H9 (cell line): ENCODE results near the gene SARNP. TPM values are rescaled to one million over a fixed set of nuclear protein-coding genes. Genes with fewer than 3 reads are reported as not detected.

Experiments
- DNase-seq: peaks from one replicate; pipeline ENCODE4 v3.0.0-alpha.2; 2017
- H2AFZ ChIP-seq: one replicate; pipeline ENCODE4 v1.6.1; 2013; ENCODE audit warnings: mild to moderate bottlenecking, low read length, control low read depth, moderate library complexity
- H2AK5ac ChIP-seq: 2 replicates; pipeline ENCODE4 v1.6.1; 2013; ENCODE audit warnings: low read length, control low read depth, mixed read lengths; ENCODE audit not compliant: insufficient read length
- H2BK120ac ChIP-seq: one replicate; pipeline ENCODE4 v1.6.1; 2013; ENCODE audit warnings: low read depth, mild to moderate bottlenecking, low read length, control low read depth, inconsistent platforms; ENCODE audit not compliant: poor library complexity, severe bottlenecking
- H2BK12ac ChIP-seq: 2 replicates; pipeline ENCODE4 v1.6.1; 2013; ENCODE audit warnings: low read length, control low read depth, mixed read lengths, low read depth; ENCODE audit not compliant: insufficient read length
- H2BK15ac ChIP-seq: 2 replicates; pipeline ENCODE4 v1.6.1; 2013; ENCODE audit warnings: low read depth, low read length, control low read depth
- H2BK20ac ChIP-seq: one replicate; pipeline ENCODE4 v1.6.1; 2013; ENCODE audit warnings: low read depth, mild to moderate bottlenecking, low read length, control low read depth, inconsistent platforms; ENCODE audit not compliant: poor library complexity, severe bottlenecking
- H2BK5ac ChIP-seq: 2 replicates; pipeline ENCODE4 v1.6.1; 2013; ENCODE audit warnings: low read length, control low read depth, mixed read lengths; ENCODE audit not compliant: insufficient read length
- H3K14ac ChIP-seq: 2 replicates; pipeline ENCODE4 v1.6.1; 2013; ENCODE audit warnings: low read length, control low read depth; ENCODE audit not compliant: insufficient read depth
- H3K18ac ChIP-seq: 2 replicates; pipeline ENCODE4 v1.6.1; 2013; ENCODE audit warnings: low read depth, mild to moderate bottlenecking, mixed read lengths, low read length, control low read depth; ENCODE audit not compliant: insufficient read length
- H3K23ac ChIP-seq: 2 replicates; pipeline ENCODE4 v1.6.1; 2013; ENCODE audit warnings: low read length, control low read depth, mixed read lengths, low read depth; ENCODE audit not compliant: insufficient read length
- H3K23me2 ChIP-seq: 2 replicates; pipeline ENCODE4 v1.6.1; 2013; ENCODE audit warnings: low read depth, mild to moderate bottlenecking, mixed read lengths, low read length, control low read depth; ENCODE audit not compliant: insufficient read length, poor library complexity, severe bottlenecking
- H3K27ac ChIP-seq: 2 replicates; pipeline ENCODE4 v1.5.1; 2013; ENCODE audit warnings: low read length, control low read depth, mixed read lengths, low read depth; ENCODE audit not compliant: insufficient read length
- H3K27me3 ChIP-seq: 2 replicates; pipeline ENCODE4 v1.6.1; 2013; ENCODE audit warnings: low read length, control low read depth, inconsistent platforms; ENCODE audit not compliant: insufficient read depth
- H3K4ac ChIP-seq: 2 replicates; pipeline ENCODE4 v1.6.1; 2013; ENCODE audit warnings: low read depth, mild to moderate bottlenecking, control low read depth, inconsistent platforms, low read length, moderate library complexity
- H3K4me1 ChIP-seq: 2 replicates; pipeline ENCODE4 v1.6.1; 2013; ENCODE audit warnings: low read length, control low read depth, inconsistent platforms; ENCODE audit not compliant: insufficient read depth
- H3K4me2 ChIP-seq: 2 replicates; pipeline ENCODE4 v1.6.1; 2013; ENCODE audit warnings: low read length, control low read depth, mixed read lengths; ENCODE audit not compliant: insufficient read length, insufficient read depth
- H3K56ac ChIP-seq: 2 replicates; pipeline ENCODE4 v1.6.1; 2013; ENCODE audit warnings: low read depth, mild to moderate bottlenecking, mixed read lengths, low read length, control low read depth; ENCODE audit not compliant: insufficient read length
- H3K79me1 ChIP-seq: 2 replicates; pipeline ENCODE4 v1.6.1; 2013; ENCODE audit warnings: low read depth, mild to moderate bottlenecking, moderate library complexity, low read length, control low read depth, inconsistent platforms; ENCODE audit not compliant: insufficient read depth, poor library complexity, severe bottlenecking
- H3K79me2 ChIP-seq: 2 replicates; pipeline ENCODE4 v1.6.1; 2013; ENCODE audit warnings: low read length, control low read depth, inconsistent platforms; ENCODE audit not compliant: insufficient read depth
- H3K9ac ChIP-seq: 2 replicates; pipeline ENCODE4 v1.6.1; 2013; ENCODE audit warnings: low read length, control low read depth, mixed read lengths; ENCODE audit not compliant: insufficient read length; ENCODE audit errors: extremely low read depth
- H3K9me3 ChIP-seq: one replicate; pipeline ENCODE4 v1.6.1; 2013; ENCODE audit warnings: low read depth, low read length, inconsistent platforms; ENCODE audit not compliant: control insufficient read depth
- H3T11ph ChIP-seq: one replicate; pipeline ENCODE4 v1.6.1; 2013; ENCODE audit warnings: mild to moderate bottlenecking, low read length, control low read depth, inconsistent platforms
- H4K20me1 ChIP-seq: one replicate; pipeline ENCODE4 v1.6.1; 2013; ENCODE audit not compliant: control insufficient read depth, insufficient read length, insufficient read depth
- H4K5ac ChIP-seq: 2 replicates; pipeline ENCODE4 v1.6.1; 2013; ENCODE audit warnings: low read depth, mild to moderate bottlenecking, mixed read lengths, low read length, control low read depth; ENCODE audit not compliant: insufficient read length
- H4K8ac ChIP-seq: replicated peaks from 2 replicates; pipeline ENCODE4 v1.6.1; 2013; ENCODE audit warnings: low read length, control low read depth, mixed read lengths, low read depth; ENCODE audit not compliant: insufficient read length
- H4K91ac ChIP-seq: 2 replicates; pipeline ENCODE4 v1.6.1; 2013; ENCODE audit warnings: low read depth, mild to moderate bottlenecking, moderate library complexity, mixed read lengths, low read length, control low read depth; ENCODE audit not compliant: insufficient read length
- H3K27ac Mint-ChIP-seq, 3 experiments: 2 replicates in 2 of 3; 3 replicates in 1 of 3; pipeline ENCODE4 v1.8.0; 2020 to 2021; ENCODE audit warnings: mixed read lengths in 3 of 3, mild to moderate bottlenecking in 1 of 3, moderate library complexity in 1 of 3
- H3K27me3 Mint-ChIP-seq: 2 replicates; pipeline ENCODE4 v1.8.0; 2021; ENCODE audit warnings: low read depth, mild to moderate bottlenecking, moderate library complexity, mixed read lengths
- H3K36me3 Mint-ChIP-seq, 3 experiments: 2 replicates in 2 of 3; 3 replicates in 1 of 3; pipeline ENCODE4 v1.8.0; 2020 to 2021; ENCODE audit warnings: low read depth in 3 of 3, mixed read lengths in 3 of 3; ENCODE audit not compliant: insufficient read depth in 1 of 3
- H3K4me1 Mint-ChIP-seq, 2 experiments: 2 replicates each; pipeline ENCODE4 v1.8.0; 2020; ENCODE audit warnings: mixed read lengths in 2 of 2
- H3K4me3 Mint-ChIP-seq, 2 experiments: 2 replicates in 1 of 2; 3 replicates in 1 of 2; pipeline ENCODE4 v1.8.0; 2020 to 2021; ENCODE audit warnings: mild to moderate bottlenecking in 2 of 2, mixed read lengths in 2 of 2, moderate library complexity in 1 of 2
- H3K9me3 Mint-ChIP-seq, 2 experiments: 2 replicates in 1 of 2; 3 replicates in 1 of 2; pipeline ENCODE4 v1.8.0; 2020; ENCODE audit warnings: mild to moderate bottlenecking in 2 of 2, mixed read lengths in 2 of 2, moderate library complexity in 1 of 2
- CTCF ChIP-seq: fragments of 200-600 bp; sonication (generic); conservative IDR thresholded peaks from 3 replicates; pipeline ENCODE4 v1.8.0; 2021; ENCODE audit warnings: antibody characterized with exemption, mild to moderate bottlenecking
- WGBS: extraction: QIAGEN DNeasy Blood & Tissue Kit; methylation state at CpG from one replicate; pipeline ENCODE4 v1.1.7; 2013; ENCODE audit warnings: missing lambda C conversion rate, low lambda C conversion rate, mixed read lengths; ENCODE audit not compliant: insufficient read length; ENCODE audit errors: extremely low coverage; 5-methylcytosine and 5-hydroxymethylcytosine counted together
- total RNA-seq: library from RNA; stranded (reverse); gene quantifications from 2 replicates; pipeline ENCODE4 v1.2.1, GENCODE V29; 2021

The SARNP gene
- total RNA-seq, 1 experiment from 2014 or later: 127 TPM

DNA sequence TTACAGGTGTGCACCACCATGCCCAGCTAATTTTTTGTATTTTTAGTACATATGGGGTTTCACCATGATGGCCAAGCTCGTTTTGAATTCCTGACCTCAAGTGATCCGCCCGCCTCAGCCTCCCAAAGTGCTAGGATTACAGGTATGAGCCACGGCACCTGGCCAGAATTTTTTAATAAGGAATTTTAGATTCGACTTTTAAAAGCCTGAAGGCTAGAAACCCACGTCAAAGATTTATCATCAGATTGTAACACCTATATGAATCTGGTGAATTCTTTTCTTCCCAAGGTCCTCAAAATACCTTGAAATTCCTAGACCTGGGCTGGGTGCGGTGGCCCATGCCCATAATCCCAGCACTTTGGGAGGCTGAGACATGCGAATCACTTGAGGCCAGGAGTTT is 43.9 kb upstream of the SARNP start:
- no peak for DNase-seq
- no peak overlapping the region for H3K14ac ChIP-seq
- peaks cover 0 to 4% (median 0%) of the 10 kb centered on the region in 3 experiments; a peak in 1 of 7 replicates for H3K36me3 Mint-ChIP-seq
- H2BK120ac ChIP-seq: no peak overlapping the region
- no peak overlapping the region for H3K18ac ChIP-seq
- H3K27me3 Mint-ChIP-seq: no peaks in the 10 kb centered on the region; the same call in 1 of the 2 replicates
- no peaks in the 10 kb centered on the region for H3K79me1 ChIP-seq
- no peaks in the 10 kb centered on the region for H3K4me1 ChIP-seq
- H3K79me2 ChIP-seq: no peaks in the 10 kb centered on the region
- H3K27ac ChIP-seq: no peak overlapping the region
- H3K9me3 ChIP-seq: no peaks in the 10 kb centered on the region
- H4K8ac ChIP-seq: no peak overlapping the region
- no peak overlapping the region for H3K23ac ChIP-seq
- TF ChIP-seq CTCF: no peak
- no peak overlapping the region for H4K91ac ChIP-seq
- no peak overlapping the region for H2AFZ ChIP-seq
- H3K27me3 ChIP-seq: no peaks in the 10 kb centered on the region
- H3K27ac Mint-ChIP-seq: no peak overlapping the region
- H2BK5ac ChIP-seq: no peak overlapping the region
- H3K56ac ChIP-seq: no peak overlapping the region
- no peak overlapping the region for H3K4ac ChIP-seq
- no peak overlapping the region for H2BK12ac ChIP-seq
- H2BK15ac ChIP-seq: no peak overlapping the region
- no peak overlapping the region for H3K4me3 Mint-ChIP-seq
- no peaks in the 10 kb centered on the region for H3K23me2 ChIP-seq
- no CpG with 5 or more reads among the region's 8 CpGs for WGBS
- H3T11ph ChIP-seq: no peak overlapping the region
- H4K5ac ChIP-seq: no peak overlapping the region
- H3K9me3 Mint-ChIP-seq: peaks cover 5% of the 10 kb centered on the region in 2 experiments
- H4K20me1 ChIP-seq: no peaks in the 10 kb centered on the region
- no peaks in the 10 kb centered on the region for H3K4me1 Mint-ChIP-seq
- no peak overlapping the region for H2BK20ac ChIP-seq
- no peak overlapping the region for H2AK5ac ChIP-seq
- H3K9ac ChIP-seq: no peak overlapping the region
- H3K4me2 ChIP-seq: no peak overlapping the region
